Peyer's patch (tissue), 4 donors: ENCODE data around the gene ADAM15.

ENCODE experiments used
- POLR2A ChIP-seq, 2 donors: fragments of 450-650 bp; IDR thresholded peaks; one replicate each; pipeline ENCODE4 v1.5.1; 2017; ENCODE audit warnings: antibody characterized with exemption in 2 of 2, mild to moderate bottlenecking in 2 of 2, moderate library complexity in 2 of 2
- TF ChIP-seq, protein P1 (sequence below), 6 experiments: fragments of 450-650 bp in 4 of 6; fragments of 200-600 bp in 2 of 6; sonication (generic) in 1 of 6; IDR thresholded peaks; one replicate each; pipeline ENCODE4 v1.5.1; 2017 to 2019; ENCODE audit warnings: antibody characterized with exemption in 6 of 6, mild to moderate bottlenecking in 3 of 6, moderate library complexity in 1 of 6

DNA sequence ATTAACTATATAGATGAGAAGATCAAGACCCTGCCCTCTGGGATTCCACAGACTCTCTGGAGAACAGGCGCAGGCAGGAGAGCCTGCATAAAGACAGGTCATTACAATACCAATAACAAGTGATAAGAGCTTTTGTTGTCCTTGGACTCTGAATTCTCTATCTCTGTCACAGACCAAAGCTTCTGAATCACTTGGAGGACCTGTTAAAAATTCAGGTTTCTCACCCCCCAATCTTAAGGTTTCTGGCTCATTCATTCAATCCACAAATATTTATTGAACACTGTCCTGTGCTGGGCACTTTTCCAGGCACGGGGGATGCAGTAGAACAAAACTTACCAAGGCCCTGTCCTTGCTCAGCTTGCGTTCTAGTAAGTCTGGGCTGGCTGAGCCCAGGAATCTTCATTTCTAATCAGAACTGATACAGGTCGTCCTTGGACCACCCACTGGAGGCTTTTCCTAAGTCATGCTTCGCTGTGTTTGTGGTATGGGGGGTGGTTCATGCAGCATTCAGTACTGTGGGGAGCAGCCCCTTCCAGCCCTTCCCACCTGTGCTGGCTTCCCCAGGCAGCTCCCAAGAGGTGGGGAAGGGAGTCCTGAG, 13.8 kb downstream of the ADAM15 start:
- TF ChIP-seq POLR2A (IDR thresholded peaks at IDR 0.05), result peak in 1 of 2 donors; percentile 30
- TF ChIP-seq, protein P1, sequence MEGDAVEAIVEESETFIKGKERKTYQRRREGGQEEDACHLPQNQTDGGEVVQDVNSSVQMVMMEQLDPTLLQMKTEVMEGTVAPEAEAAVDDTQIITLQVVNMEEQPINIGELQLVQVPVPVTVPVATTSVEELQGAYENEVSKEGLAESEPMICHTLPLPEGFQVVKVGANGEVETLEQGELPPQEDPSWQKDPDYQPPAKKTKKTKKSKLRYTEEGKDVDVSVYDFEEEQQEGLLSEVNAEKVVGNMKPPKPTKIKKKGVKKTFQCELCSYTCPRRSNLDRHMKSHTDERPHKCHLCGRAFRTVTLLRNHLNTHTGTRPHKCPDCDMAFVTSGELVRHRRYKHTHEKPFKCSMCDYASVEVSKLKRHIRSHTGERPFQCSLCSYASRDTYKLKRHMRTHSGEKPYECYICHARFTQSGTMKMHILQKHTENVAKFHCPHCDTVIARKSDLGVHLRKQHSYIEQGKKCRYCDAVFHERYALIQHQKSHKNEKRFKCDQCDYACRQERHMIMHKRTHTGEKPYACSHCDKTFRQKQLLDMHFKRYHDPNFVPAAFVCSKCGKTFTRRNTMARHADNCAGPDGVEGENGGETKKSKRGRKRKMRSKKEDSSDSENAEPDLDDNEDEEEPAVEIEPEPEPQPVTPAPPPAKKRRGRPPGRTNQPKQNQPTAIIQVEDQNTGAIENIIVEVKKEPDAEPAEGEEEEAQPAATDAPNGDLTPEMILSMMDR (IDR thresholded peaks at IDR 0.05), result no peak
